ENCODE measurements around the gene ZNF750.

ZNF750 gene

DNA sequence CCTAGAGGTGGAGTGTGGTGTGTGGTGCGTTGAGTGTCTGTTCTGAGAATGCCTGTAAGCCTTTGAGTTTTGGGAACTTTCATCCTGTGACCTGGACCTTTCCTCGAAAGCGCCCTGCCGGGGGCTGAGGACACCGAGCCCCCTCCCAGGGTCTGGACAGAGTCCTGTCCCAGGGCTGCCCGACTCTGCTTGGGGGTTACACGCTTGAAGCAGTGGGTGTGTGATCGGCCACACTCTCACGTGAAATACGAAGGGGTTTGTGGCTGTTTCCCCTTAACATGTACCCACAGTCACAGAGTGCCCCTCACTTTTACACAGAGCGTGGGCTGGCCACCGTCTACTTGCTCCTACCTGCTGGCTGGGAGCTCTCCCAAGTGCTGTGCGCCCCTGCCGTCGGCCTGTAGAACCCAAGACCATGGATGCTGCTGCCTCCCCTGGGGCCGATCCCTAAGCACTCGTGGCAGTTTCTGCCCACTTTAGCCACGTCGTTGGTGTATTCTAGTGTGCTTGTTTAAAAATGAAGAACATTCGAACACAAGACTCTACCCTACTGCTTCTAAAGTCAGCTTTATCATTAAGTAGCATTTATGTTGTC lies 6.8 kb downstream of the ZNF750 start:
- no peak for ATAC-seq

DNA sequence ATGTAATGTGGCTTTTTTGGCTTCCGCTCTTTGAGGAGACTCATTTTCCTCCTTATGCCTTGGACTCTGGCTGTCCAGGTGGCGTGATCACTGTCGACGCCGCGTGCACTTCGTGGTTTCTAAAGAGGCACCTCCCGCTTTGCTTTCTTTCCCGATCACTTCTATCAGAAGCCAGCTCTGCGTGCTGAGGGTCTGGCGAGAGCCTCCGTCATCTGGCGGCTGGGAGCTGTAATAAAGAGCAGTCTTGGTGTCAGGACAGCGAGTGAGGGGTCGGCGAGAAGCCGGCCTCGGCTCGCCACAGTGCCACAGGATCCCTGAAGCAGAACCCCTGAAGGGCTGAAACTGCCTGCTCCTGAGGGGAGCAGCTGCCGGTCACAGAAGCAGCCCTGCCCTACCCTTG lies 7.4 kb downstream of the ZNF750 start:
- no peak for ATAC-seq

DNA sequence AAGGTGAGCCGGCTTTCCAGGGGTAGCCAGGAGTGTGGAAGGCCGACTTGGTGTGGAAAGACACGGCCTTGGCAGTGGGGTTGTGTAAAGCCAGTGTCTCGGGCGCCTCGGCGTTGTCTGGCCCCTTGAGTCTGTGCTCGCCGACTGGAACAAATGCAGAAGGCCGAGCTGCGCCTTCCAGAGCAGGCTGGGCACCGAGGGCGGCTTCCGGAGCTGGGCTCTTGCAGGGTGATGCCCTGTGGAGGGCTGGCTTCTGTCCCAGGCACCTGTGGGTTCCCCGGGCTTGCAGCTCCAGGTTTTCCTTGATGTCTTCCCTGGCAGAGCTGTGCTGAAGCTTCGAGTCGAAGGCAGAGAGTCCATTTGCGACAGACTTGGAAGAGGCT lies 8.0 kb downstream of the ZNF750 start:
- no peak for ATAC-seq

DNA sequence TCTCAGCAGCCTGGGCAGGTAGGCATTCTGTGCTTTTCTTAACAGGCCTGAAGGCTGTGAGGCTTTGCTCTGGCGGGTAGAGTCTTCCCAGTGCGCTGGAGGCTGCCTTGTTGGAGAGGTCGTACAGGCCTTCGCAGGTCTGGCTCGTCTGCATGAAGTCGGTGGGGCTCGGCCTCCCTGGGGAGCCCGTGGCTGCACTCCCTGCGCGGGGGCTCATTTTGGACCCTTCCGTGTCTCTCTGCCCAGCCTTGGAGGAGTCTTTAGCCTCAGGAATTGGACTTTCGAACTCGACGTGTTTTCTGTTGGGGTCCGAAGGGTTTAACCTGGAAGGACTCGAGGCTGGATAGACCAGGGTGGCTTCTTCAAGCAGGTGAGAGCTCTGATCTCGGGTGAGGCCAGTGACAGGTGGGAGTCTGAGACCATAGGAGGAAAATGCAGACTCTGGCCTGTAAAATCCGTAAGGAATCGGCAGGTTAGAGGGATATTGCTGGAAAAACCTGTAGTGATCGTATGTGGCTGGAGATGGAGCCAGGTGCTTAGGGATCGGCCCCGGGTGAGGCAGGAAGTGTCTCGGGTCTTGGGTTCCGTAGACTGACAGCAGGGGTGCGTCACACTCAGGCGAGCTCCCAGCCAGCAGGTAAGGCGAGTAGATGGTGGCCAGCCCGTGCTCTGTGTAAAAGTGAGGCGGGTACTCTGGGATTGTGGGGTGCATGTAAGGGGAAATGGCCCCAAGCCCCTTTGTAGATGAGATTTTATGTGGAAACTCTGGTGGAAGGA lies 8.6 kb downstream of the ZNF750 start:
- no peak for ATAC-seq

DNA sequence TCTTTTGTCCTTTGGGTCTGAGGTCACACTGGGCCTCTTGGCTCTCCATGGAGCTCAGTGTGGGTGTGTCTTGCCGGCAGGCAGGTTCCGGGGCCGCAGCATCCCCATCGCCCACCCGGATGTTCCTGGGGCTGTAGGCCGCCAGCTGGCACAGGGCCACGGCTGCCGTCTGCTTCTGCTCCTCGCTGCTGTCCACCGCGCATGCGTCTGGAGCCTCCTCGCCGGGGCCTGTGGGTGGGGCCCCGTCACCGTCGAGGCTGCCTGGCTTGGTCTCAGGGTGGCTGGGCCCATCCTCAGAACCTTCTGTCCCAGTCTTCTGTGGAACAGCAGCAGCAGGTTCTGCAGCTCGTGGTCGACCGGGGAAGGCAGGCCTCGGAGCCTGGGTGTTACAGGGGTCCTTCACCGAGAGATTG lies 9.6 kb downstream of the ZNF750 start:
- no peak for ATAC-seq

DNA sequence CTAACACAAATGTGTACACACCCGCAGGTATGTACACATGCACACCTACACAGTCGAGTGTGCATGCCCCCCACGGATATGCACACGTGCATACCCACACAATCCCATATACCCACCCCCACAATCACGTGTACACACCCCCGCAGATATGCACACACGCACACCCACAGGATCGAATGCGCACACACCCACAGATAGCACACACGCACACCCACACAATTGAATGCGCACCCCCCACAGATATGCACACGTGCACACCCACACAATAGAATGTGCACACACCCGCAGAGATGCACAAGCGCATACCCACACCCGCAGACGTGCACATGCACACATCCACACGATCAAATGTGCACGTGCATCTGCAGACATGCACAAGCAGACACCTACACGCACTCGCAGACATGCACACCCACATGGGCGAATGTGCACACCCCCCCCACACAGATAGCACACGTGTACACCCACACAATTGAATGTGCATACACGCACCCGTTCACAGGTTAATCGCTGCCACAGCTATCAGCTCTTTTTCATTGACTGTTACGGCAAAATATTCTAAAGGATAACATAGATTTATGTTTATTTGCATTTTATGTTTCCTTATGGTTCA lies 10.8 kb downstream of the ZNF750 start:
- ATAC-seq: no peak

DNA sequence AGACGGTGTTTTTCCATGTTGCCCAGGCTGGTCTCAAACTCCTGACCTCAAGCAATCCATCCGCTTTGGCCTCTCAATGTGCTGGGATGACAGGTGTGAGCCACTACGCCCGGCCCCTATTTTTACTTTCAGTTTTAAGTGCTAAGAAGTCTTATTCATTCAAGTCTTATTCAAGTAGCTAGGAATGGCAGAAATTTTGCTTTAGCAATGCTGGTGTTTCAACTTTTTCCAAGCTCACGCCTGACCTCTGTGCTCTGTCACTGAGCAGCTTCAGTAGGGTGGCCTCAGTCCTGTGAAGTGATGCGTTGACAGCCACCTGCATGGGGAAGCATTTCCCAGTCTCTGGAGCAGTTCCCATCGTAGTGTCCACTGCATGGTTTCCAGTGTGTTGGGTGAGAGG lies 12.9 kb downstream of the ZNF750 start:
- ATAC-seq: no peak

DNA sequence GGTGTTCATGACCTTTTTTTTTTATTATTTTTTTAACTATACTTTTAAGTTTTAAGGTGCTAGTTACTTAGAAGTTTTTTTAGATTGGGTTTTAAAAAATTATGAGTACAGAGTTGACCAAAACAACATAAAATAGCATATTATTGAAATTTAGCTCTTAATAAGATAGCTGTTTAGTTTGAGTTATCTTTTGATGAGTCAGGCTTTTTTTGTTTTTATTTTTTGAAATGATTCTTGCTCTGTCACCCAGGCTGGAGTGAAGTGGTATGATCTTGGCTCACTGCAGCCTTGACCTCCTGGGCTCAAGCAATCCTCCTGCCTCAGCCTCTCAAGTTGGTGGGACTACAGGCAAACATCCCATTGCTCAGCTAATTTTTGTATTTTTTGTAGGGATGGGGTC lies 13.6 kb downstream of the ZNF750 start:
- ATAC-seq: no peak

DNA sequence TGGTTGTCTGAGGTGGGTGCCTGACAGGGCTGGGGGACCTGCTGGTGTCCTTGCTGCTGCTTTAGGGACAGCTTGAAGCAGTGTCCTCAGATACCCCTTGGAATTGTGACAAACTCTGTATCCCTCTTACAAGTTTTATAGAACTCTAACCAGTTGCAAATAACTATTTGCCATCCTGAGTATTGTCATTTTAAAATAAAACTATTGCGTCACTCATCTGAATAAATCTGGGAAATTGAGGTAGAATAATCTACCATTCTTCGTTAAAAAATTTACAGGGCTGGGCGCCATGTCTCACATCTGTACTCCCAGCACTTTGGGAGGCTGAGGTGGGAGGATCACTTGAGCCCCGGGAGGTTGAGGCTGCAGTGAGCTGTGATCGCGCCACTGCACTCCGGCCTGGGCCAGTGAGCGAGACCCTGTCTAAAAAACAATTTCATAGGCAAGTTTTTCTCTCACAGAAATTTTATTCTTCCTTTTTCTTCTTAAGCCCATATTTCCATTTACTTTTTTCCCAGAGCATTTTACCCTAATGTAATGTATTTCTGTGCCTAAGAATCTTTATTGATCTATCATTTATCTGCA lies 14.2 kb downstream of the ZNF750 start:
- ATAC-seq: no peak

DNA sequence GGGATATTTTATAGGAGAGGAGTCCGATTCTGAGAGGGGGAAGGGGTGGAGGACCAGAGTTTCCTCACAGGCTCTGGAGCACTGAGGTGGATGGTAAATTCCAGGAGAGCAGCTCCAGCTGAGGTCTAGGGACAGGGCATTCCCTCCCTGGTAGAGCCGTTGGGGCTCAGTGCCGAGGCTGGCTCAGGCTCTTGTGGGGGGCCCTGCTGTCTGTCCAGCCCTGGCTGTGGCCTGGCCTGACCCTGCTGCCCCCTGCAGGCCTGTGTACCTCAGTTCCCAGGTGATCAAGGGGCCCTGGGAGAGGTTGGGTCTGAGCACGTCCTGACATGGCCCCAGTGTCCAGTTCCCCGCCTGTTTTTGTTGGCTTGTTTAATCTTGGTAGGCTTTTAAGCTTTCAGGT lies 16.8 kb downstream of the ZNF750 start:
- ATAC-seq: no peak

DNA sequence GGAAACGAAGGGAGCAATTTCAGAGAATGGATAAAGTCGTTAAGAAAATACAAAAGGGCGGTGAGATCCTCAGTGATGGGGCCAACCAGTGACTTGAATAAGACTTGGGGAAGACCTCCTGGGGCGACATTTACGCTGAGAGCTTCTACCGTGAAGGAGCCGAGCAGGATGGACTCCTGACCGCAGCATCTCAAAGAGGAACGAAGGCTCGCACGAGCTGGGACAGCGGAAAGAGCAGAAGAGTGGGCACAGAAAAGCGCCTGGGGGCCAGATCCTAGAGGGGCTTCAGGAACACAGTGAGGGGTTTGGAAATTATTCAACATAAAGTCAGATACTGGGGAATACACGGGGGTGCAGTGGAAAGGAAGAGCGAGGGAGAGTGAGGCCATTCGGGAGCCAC lies 17.5 kb downstream of the ZNF750 start:
- no peak for ATAC-seq

DNA sequence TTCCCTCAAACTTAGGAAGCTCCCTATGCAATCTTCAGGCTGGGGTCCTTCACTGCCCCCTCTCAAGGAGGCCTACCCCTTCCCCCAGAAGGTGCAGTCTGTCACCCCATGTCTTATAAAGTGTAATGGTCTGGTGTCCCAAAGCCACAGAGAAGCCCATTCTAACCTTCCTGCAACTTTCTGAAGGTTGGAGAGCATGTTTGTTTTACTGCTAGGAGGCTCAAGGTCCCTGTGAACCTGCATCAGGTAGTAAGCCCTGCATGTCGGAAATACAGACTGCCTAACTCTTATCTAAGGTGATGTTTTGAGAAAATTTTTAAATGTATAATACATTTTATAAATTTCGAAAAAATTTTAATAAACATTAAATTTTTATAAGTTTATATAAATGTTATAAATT lies 18.3 kb downstream of the ZNF750 start:
- ATAC-seq: no peak

DNA sequence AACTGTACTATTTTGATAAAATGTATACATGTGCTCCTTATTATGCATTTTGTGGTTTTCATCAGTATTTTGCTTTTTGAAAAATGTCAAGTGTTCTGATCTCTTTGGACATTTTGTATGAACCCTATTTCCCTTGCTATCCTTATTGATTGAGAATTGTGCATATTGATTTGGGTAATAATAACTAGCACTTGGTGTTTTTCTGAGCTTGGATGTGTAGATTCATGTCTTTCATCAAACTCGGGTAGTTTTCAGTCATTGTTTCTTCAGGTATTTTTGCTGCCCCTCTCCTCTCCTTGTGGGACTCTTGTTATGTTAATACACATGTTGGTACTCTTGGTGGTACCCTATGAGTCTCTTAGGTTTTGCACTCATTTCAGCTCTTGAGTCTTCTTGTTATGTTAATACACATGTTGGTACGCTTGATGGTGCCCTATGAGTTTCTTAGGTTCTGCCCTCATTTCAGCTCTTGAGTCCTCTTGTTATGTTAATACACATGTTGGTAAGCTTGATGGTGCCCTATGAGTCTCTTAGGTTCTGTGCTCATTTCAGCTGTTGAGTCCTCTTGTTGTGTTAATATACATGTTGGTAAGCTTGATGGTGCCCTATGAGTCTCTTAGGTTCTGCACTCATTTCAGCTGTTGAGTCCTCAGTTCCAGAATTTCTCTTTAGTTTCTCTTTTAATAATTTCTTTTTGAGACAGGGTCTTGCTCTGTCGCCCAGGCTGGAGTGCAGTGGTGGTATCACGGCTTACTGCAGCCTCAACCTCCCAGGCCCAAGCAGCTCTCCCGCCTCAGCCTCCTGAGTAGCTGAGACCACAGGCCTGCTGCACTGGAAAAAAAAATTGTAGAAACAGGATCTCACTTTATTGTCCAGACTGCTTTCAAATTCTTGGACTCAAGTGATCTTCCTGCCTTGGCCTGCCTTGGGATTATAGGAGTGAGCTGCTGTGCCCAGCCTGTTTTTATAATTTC lies 19.3 kb downstream of the ZNF750 start:
- ATAC-seq: no peak

DNA sequence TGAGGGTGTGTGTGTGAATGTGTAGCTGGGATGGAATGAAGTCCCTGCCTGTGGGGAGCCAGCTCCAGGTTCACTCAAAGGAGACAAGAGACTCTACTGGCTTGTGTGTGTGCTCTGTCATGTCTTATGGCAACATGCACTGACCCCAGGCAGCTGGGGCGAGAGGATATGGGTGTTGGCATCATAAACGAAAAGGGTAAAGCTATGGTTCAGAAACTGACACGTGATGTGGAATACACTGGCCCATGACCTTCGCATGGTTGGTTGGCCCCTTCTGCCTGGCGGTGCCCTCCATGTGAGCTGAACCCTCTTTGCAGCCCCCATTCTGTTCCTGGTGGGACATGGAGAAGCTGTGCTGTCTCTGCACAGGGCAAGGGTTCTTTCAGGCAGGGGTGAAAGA lies 21.9 kb downstream of the ZNF750 start:
- ATAC-seq: no peak

DNA sequence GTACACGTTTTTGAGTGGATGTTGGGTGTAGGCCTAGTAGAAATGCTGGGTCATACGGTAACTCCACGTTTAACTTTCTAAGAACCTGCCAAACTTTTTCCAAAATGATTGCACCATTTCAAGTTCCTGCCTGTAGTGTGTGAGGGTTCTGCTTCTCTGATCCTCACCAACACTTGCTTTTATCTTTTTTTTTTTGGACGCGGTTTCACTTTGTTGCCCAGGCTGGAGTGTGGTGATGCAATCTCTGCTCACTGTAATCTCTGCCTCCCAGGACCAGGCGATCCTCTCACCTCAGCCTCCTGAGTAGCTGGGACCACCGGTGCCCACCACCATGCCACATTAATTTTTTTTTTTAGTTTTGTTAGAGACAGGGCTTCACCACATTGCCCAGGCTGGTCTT lies 23.5 kb downstream of the ZNF750 start:
- no peak for ATAC-seq

DNA sequence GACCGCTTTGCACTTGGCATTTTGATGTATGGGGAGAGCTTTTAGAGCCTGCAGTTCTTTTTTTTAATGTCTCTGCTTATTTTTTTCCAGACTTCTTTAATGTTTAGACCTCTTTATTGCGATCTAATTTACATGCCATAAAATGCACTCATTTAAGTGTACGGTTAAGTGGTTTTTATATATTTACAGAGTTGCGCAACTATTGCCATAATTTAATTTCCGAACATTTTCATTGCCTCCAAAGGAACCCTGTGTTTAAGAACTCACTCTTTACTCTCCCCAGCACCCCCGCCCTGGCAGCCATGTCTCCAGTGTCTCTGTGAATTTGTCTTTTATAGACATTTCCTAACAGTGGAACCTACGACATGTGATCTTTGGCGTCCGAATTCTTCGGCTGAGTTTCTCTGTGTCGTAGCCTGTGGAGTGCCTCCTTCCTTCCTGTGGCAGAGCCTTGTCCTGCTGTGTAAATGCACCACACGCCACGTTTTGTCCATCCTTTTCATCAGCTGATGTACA lies 24.0 kb downstream of the ZNF750 start:
- ATAC-seq: no peak

DNA sequence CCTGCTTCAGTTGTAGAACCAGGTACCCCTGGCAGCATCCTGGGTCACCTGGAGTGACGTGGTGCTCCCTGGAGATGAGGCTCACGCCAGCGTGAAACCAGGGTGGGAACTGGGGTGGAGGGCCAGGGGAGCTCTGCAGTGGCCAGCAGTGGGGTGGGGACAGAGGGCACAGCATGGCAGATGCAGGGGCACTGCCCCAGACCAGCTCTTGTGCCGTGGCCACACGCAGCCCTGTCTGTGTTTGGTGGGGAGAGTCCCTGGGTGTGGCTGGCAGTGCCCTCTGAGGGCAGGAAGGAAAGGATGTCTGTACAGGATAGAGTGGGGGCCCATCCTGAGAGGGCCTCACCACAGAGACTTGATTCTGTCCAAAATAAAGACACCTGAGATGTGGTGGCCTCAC lies 24.5 kb downstream of the ZNF750 start:
- no peak for ATAC-seq

DNA sequence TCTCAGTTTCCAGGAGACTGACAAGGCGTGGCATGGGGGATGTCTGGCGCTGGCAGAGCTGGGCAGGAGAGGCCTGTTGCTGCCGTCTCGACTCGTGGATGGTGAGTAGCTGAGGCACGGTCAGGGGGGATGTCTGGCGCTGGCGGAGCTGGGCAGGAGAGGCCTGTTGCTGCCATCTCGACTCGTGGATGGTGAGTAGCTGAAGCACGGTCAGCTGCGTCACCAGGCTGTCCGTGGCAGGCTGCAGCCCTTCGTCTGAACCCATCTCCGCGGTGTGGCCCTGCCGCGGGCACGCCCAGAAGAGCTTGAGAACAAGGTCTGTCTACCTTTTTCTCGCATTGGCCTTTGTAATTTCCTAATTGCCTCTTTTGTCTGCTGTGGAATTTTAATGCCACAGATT lies 25.0 kb downstream of the ZNF750 start:
- no peak for ATAC-seq

DNA sequence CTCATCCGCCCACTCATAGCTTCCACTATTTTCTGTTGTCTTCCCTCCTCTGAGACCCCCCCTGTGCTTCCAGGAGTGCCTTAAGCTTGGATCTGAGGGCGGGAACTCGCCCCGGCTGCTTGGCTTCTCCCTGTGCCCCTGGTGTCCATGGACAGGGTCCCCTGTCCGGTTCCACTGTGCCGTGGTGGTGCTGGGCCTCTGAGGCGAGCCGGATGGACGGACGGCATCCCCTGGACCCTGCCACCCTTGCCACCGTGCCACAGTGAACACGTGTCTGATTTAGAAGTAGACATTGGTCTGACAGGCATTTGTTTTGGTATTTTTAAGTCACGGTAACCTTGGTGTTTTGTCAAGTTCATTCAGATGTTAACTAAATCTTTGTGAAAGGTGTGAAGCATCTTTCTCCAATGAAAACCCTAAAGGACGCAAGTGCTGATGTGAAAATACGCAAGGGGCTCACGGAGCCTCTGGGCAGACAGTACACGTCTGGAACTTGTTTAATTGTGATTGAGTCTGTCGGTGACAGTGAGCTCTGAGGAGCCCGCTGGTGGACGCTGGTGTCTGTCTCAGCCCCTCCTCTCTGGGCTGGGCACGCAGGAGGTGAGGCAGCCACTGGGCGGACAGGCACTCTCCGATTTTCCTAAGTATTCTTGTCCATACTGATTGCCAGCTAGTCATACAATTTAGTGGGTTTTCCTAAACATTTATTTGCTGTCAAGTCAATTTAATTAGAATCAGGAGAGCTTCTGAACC lies 26.3 kb downstream of the ZNF750 start:
- ATAC-seq: no peak

DNA sequence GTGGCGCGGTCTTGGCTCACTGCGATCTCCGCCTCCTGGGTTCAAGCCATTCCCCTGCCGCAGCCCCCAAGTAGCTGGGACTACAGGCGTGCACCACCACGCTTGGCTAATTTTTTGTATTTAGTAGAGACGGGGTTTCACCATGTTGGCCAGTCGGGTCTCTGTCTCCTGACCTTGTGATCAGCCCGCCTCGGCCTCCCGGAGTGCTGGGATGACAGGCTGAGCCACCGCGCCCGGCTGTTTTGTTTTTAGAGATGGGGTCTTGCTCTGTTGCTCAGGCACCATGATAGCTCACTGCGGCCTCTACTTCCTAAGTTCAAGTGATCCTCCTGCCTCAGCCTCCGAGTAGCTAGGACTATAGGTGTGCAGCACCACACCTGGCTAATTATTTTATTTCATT lies 27.2 kb downstream of the ZNF750 start:
- no peak for ATAC-seq

DNA sequence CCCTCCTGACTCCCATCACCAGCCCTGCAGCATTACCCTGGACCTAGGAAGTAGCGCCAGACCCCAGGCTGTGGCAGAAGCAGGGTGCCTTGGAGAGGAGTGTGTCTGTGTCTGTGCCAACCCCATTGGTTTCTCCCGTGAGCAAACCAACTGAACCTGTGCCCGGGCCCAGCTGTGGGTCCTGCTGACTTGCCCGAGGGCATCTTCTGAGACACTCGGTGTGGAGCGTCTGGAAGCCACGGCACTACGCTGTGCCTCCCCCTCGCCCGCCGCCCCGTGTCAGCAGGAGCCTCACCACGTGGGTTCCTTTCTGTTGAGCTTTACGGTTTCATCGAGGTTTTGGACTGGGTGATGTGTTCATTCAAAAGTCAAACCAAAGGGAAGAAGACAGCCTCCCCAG lies 27.8 kb downstream of the ZNF750 start:
- ATAC-seq: no peak
